Ammon's horn (tissue), 1 donor: ENCODE data around the gene PFN1.
"Not testable (repeated sequence)": the region's sequence is repeated elsewhere in the genome, so short reads cannot be mapped to it uniquely, and the experiment has no call there.

Experiments
- DNase-seq: peaks from one replicate; pipeline ENCODE4 v3.0.0-alpha.2; 2016; ENCODE audit warnings: low spot score

PFN1 gene

GRCh38 chr17:4921320-4921719, 27.0 kb downstream of the PFN1 start:
- DNase-seq: no peak

- no peak for DNase-seq
Observed at GRCh38 chr17:4920351-4921048, 27.8 kb downstream of the PFN1 start.

GRCh38 chr17:4919511-4920047, 28.8 kb downstream of the PFN1 start:
- DNase-seq: no peak

- not testable (repeated sequence) for DNase-seq
Observed at GRCh38 chr17:4914551-4914950, 33.8 kb downstream of the PFN1 start.

GRCh38 chr17:4913994-4914393, 34.3 kb downstream of the PFN1 start:
- no peak for DNase-seq

GRCh38 chr17:4908711-4909496, 39.4 kb downstream of the PFN1 start:
- DNase-seq: peak; percentile 93

- no peak for DNase-seq
Observed at GRCh38 chr17:4908301-4908700, 40.0 kb downstream of the PFN1 start.

- DNase-seq: not testable (repeated sequence)
Observed at GRCh38 chr17:4906642-4907041, 41.7 kb downstream of the PFN1 start.

- peak; percentile 91 for DNase-seq
Observed at GRCh38 chr17:4903051-4903818, 45.1 kb downstream of the PFN1 start, which contains the start of gene CHRNE. Gene CHRNE, minus strand, starts transcription at chr17:4903098. Its CDS starts 35 bp downstream, at chr17:4903063.

- no peak for DNase-seq
Observed at GRCh38 chr17:4902540-4902939, 45.8 kb downstream of the PFN1 start.

GRCh38 chr17:4901648-4902344, 46.5 kb downstream of the PFN1 start:
- DNase-seq: peak; percentile 52

GRCh38 chr17:4901108-4901647, 47.2 kb downstream of the PFN1 start:
- DNase-seq: no peak

- DNase-seq: no peak
Observed at GRCh38 chr17:4900231-4901107, 47.9 kb downstream of the PFN1 start.

GRCh38 chr17:4899341-4900230, 48.7 kb downstream of the PFN1 start, which contains the start of gene C17orf107:
Gene C17orf107, plus strand, starts transcription at chr17:4899536. Its CDS starts 227 bp downstream, at chr17:4899763.
- peak; percentile 78 for DNase-seq

GRCh38 chr17:4898927-4899326, 49.4 kb downstream of the PFN1 start:
- DNase-seq: no peak

- no peak for DNase-seq
Observed at GRCh38 chr17:4898351-4898750, 50.0 kb downstream of the PFN1 start.

GRCh38 chr17:4897785-4898184, 50.5 kb downstream of the PFN1 start:
- DNase-seq: no peak

- DNase-seq: no peak
Observed at GRCh38 chr17:4897198-4897687, 51.1 kb downstream of the PFN1 start.
